GM18519 (cell line): ENCODE measurements around the gene SLIT3.

Experiments used
- ATAC-seq: cut with Tn5 transposase; IDR thresholded peaks from one replicate; pipeline ENCODE4 v1.9.1; 2021; ENCODE audit warnings: mild to moderate bottlenecking, moderate library complexity; ENCODE audit not compliant: unreplicated experiment, low FRiP score

SLIT3 gene

DNA sequence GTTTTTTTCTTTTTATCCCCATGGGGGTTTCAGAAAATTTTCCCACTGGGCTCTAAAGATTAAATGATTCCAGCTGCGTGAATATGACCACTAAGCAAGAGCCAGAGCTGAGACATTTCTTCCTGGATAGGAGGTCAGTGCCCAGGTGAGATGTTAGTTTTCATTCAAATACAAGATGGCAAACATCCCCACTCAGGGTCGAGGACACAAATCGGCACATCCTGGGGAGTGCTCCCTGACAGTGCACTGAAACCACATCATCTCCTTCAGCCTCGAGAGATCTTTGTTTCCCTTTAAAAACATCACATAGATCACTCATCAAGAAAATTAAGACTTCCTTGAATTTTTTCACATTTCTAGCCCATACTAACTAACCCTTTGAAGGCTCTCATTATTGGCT is 448.6 kb downstream of the SLIT3 start:
- ATAC-seq, result no peak

DNA sequence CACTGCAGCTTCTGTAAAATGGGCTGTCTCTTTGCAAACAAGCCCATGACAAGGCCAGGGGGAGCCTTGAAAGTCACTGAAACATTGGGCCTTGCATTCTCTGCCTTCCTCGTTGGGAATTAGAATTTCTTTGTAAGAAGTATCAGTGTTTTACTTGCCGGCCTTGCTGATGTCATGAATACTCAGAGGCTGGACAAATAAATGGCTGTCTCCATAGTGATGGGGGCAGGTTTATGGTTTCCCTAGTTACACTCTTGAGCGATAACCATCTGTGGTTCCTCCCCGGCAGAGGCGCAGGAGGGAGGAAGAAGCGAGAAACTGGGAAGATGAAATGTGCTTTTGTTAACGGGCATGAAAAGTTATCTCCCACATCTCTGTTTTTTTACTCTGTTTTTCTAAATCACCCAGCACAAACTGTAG is 449.0 kb downstream of the SLIT3 start:
- no peak for ATAC-seq

DNA sequence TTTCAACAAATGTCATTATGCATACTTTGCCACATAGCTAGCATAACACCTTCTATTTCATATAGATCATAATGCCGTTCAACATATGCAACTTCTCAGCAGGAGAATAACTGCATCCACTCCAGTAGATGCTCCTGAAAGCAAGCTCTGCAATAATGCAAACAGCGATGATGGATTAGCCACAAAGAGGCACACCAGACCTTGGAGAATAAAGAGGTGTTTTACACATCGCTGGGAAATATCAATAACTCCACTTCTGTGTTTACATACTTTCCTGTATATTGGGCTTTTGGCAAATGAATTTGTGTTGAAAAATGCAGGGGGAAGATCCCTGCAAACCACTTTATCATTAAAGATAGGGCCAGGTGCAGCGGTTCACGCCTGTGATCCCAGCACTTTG is 450.3 kb downstream of the SLIT3 start:
- ATAC-seq, result no peak

DNA sequence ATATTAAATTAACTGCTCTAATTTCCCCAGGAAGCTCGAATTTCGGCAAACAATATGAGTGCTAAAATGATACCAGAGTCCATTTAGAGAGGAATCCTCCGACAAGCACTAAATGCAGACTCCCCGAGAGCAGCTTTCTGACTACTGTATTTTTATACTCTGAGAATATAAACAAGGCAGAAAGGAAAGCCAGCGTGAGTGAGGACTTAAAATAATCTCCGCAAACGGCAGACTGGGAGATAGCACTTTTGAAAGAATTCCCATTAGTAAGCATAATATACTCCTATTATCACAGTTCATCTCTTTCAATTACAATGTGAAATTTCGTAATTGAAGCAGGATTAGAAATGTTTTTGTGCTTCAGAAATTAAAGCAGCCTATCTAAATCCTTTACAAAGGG is 452.4 kb downstream of the SLIT3 start:
- no peak for ATAC-seq

DNA sequence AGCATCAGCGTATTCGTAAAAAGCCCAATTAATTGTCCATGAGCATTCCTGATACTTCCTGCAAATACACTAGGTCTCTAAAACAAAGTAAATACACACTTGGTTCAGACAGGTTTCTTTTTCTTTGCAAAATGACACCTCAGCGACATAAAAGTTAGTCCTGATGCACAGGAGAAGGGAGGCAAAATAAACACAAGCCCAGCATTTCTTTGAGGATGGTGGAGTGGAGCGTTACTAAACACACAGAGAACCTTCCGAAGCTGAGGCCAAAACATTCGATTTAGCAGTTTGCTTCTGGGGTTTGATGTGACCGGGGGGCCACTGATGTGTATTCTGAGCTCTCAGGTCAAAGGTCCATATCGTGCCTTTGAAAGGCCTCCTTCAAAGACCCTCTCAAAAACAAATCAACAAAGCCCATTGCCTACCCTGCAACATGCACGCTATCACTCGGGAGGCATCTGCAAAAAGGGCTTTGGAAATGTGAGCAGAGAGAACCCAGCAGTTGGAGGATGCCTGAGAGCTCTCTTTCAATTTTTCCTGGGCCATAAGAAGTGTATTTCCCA is 453.3 kb downstream of the SLIT3 start:
- no peak for ATAC-seq

DNA sequence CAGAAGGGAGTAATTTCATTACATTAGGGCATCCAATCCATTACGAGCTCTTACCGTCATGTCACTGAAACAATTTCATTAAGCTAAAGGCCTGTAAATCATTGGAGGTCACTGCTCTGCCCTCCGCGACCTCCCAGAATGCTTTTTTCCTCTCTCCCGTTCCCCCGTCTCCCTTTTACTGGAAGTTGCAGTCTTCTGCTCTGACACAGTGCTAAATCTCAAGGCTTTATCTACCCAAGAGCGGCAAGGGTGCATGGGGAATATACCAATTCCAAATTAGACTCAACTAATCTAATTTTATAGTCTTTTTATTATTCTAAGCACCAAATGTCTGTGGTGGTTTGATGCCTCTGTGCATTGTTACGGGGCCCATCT is 456.0 kb downstream of the SLIT3 start:
- ATAC-seq, result no peak

DNA sequence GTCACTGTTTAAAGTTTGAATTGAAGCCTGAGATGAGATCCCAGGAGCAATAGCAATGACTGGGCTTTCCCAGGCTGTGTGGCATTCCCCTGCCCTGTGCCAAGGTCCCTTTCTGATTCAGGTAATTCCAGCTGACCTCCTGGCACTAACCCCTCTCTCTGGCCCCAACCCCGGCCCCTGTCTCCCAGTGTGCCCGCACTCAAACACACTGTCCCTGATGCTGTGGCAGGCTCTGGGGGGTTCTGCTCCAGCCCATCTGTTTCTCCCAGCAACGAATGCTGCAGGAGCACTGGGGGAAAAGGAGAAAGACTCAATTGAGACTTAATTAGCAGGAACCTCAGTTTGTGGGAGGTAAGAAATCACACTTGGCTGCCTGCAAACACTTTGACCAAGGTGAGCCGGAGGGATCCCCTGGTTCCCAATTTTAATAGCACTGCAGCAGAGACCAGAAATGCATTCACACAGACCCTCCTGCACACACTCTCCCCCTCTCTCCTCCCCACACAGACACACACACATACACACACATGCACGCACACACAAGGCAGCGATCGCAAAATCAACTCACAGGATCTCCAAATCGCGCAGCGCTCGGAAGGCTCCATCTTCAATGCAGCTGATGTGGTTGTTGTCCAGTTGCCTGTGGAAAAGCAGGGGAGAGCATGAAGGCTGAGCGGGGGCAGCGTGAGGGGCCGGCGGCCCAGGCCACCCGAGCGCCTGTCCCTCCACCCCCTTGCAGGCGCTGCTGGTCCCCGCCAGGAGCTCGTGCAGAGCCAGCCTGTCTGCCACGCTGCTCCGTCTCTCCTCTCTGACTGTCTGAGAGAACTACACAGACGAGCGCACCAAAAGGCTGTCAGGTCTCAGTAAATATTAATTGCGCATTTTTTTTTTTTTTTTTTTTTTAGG is 456.7 kb downstream of the SLIT3 start:
- ATAC-seq, result no peak

DNA sequence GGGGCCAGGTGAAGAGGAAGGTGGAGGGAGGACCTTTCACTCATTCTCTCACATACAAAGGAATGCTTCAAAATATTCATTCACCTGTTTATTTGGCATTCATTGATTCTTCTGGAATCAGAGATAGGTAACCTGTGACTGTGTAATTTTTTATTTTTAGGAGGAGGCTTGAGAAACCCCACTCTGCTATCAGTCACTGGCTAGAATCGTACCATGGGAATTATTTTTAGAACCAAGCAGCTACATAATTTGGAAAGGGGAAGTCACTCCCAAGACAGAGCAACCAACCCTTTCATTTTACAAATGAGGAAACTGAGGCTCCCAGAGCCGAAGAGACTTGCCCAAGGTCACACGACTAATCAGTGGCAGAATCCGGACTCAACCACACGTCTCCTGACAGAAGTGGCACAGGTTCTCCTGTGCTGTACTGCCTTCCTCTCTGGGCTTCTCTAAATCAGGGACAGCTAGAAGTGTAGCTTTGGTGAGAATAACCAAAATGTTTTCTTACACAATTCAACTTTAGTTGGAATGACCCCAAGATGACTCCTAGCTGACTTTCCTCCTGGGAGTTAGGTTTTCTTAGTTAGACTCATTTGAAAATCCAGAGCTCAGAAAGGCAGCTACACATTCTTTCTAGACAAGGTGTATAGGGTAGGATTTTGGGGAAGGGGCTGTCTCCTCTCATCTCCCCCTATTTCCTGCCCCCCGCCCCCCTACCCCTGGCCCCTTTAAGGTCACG is 457.5 kb downstream of the SLIT3 start:
- no peak for ATAC-seq

DNA sequence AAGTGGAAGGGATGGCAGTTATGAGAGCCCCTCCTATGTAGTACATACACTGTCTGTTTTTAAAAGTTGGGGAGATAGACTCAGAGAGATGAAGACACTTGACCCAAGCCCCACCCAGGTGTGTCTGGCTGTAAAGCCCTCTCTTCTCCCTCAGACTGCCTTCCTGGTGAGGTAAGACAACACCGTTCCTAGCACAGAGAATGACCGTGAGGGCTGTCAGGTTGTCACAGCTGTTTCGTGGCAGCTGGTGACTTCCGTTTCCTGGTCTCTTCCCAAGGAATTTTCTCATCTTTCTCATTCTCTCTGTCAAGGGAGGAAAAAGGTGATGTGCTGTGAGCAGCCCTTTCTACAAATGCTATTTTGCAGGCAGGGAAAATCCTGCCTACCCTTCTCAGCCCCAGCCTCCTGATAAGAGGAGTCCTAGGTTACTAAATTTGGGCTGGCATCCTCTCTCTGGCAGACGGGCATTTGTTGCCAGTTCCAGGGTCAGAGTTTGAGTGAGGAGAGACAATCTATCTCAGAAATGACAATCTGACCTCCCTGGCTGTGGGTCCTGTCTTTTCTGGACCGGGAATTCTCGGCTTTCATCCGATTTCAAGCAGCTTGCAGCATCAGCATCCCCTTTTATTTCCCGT is 458.3 kb downstream of the SLIT3 start:
- ATAC-seq, result no peak

DNA sequence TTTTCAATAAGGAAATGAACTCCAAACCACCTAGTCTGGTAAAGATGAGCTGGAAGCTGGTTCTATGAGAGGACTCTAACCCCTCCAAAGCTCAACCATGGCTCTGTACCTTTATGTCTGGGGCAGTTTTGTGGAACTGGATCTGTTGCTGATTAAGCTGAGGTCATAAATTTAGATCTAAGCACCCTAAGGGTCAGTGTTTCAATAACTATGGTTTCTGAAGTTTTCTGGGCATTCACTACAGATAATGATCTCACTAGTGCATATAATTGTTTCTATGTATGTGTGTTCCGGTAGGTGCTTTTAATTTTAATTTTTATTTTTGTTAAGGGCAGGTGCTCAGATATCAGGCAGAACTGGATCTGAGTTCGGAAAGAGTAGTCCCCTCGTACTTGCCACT is 463.1 kb downstream of the SLIT3 start:
- no peak for ATAC-seq

DNA sequence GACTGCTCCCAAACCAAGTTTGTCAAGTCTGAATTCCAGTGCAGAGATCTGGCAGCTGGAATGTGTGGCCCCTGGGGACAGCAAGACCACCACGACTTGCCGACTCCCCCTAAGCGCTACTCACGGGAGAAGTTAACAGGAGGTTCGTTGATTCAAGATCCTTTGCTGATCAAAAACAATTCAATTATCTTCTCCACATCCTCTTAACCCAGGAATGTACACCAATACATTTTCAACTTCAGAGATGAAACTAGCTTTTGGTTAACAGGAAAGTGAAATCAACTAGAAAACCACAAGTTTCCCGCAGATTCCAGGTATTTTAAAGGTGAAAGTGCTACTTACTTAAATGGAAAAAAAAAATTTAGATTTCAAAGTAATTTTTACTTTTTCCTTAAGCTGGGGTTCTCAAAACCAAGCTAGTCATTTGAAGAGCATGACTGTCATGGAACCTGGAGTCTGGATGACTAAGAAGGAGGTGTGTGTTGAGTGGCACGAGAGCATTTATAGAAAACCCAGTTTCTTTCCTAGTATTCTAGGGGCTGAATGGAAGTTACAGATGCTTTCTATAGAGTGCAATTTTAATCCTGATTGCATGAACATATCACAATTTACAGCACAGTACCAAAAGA is 464.2 kb downstream of the SLIT3 start:
- no peak for ATAC-seq

DNA sequence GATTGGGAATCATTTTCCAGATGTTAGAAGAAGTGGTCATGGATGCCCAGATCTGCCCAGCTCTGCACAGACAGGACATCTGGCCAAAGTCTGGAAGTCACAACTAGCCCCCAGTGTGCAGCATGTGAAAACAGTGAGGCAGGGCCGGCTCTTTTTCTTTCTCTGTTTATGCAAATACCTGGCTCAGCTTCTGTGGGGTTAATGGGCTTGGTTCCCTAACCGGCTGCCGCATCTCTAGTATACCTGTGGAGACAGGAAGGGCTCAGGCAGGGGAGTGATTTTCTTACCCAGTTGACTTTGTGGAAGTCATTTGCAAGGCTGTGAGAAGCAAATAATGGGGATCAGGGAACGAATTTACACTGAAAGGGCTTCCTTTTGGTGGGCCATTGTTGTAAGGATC is 467.0 kb downstream of the SLIT3 start:
- ATAC-seq, result no peak

DNA sequence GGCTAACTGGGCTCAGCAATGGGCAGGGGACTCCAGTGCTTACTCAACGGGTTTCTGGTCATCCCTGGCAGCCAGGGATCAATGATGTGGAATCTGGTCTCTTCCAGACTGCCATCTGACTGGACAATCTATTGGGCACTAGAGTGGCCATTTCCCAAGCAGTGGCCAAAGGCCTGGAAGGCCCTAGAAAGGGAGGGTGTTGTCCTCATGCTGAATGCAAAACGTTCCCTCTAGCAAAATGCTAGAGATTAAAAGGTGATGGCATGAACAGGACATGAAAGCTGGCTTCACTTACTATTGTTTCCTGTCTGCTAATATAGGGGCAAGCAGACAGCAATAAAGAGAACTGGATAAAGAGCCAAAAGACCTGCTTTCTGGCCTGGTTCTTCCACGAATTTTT is 467.6 kb downstream of the SLIT3 start:
- no peak for ATAC-seq

DNA sequence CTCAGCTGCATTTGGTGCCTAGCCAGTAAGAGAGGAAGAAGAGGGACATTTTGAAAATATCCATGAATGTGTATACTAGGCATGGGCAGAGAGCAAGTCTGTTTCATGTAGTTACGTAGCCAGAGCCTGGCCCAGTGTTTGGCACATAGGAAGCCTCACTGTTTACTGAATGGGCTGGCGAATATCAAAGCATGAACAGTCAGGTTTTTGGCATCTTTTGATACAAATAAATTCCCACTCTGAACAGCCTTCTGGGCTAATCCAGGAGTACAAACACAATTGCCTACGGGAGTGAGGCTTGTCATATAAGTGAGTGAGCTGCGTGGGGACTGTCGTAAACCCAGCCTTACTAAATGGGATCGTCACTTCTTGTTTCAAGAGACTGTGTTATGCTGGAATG is 468.6 kb downstream of the SLIT3 start:
- no peak for ATAC-seq

DNA sequence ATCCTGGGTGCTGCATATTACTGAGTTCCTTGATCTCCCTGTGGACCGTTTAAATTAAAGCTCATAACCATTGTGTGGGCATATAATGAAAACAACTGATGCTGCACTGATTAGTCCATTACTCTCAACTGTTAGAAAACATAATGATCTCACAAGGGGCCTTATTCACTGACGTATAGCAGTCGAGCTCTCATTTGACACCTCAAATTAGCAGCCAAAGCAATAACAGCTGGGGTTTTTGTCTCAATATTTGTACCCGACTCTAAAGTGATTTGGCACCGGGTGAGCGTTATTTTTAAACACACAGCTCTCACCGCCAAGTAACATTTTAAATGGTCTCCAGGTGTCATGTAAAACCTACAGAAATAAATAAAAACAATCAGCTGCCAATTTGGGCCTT is 469.6 kb downstream of the SLIT3 start:
- no peak for ATAC-seq

DNA sequence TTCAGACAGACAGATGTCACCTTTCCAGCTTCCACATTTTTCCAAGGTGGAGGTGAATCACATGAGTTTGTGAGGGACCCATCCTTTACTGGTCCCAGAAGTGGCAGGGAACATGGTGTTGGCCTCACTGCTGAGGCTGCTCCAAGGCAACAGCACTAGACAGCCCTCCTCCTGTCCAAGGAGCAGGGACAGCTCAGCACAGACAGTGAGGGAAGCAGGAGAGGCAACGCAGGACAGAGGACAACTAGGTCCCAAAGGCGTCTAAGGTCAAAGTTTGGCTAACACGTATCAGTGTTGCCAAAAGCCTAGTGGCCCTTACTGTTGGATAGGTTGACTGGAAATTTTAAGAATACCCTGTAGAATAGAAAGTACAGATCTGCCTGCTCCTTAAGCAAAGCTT is 470.1 kb downstream of the SLIT3 start:
- no peak for ATAC-seq

DNA sequence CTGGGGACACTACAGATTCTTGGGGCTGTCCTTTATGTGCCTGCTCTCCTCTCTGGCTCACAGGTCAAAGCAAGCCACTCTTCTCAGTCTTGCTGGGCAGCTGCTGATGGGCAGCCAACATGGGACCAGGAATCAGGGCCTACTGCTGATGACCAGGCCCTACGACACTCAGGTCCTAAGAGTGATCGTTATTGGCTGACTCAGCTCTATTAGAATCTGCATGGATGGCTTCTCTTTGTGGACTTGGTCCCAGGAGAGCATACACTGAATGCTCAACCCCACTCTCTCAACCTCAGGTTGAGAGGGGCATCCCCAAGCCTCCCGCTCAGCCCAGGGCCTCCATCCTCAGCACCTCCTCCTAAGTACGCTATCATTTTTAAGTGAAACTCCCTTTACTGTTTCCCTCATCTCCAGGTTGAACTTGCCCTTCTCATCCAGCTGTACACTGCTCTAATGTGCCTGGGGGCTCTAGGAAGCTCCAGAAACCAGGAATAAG is 471.0 kb downstream of the SLIT3 start:
- no peak for ATAC-seq

DNA sequence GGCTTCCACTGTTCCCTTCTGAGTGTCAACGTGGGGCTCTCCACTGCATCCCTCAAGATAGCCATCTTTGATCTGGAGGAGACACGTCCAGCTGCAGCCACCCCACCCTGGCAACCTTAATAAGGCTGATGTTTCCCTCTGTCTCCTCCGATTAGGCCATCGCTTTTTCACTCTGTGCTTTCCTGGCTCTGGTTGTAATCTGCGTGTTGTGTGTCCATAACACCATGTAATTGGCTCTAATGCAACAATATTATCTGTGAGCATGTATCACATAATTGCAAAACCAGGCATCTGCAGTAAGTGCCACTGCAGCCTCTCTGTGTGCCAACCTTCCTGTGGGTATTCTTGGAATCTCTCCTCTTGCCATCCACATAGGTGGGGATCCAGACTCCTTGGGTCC is 471.9 kb downstream of the SLIT3 start:
- ATAC-seq, result no peak

DNA sequence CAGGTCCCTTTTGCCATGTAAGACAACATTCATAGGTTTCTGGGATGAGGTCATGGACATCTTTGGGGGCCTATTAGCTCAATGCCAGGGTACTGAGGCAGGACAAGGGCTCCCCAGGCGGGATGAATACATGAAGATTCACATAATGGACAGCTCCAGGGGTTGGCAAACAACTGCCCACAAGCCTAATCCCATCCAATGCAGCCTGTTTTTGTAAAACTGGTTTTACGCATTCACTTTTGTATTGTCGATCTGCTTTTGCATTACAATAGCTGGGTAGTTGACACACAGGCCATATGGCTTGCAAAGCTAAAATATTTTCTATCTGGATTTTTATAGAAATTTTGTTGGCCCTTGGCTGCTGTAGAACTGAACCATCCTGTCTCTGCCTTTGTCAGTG is 473.3 kb downstream of the SLIT3 start:
- no peak for ATAC-seq

DNA sequence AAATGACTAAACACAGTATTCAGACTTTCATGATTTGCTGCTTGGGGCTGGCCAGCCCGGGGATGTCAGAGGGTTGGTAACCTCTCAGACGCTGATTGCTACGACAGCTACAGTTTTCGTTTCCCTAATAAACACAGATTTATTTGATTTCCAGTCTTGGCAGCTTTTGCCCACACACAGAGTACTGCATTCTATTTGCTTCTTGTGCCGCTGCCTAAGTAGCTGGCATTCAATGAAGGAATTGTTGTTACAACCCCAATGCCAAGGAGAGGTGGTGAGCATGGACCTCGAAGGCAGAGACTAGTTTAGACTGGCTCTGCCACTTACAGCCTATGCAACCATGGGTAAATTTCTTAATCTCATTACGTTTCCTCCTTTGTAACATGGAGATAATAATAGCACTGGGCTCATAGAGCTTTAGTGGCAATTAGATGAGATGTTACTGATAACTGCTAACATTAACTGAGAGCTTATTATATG is 474.7 kb downstream of the SLIT3 start:
- ATAC-seq, result no peak
